Fibroblast of peridontal ligament (primary cell): Measurements from ENCODE around the gene TTLL10.
"Not testable (repeated sequence)": the region's sequence is repeated elsewhere in the genome, so short reads cannot be mapped to it uniquely, and the experiment has no call there.

Source experiments
- DNase-seq: peaks from one replicate; pipeline ENCODE4 v3.0.0-alpha.2; 2010; ENCODE audit errors: extremely low read depth

TTLL10 gene

DNA sequence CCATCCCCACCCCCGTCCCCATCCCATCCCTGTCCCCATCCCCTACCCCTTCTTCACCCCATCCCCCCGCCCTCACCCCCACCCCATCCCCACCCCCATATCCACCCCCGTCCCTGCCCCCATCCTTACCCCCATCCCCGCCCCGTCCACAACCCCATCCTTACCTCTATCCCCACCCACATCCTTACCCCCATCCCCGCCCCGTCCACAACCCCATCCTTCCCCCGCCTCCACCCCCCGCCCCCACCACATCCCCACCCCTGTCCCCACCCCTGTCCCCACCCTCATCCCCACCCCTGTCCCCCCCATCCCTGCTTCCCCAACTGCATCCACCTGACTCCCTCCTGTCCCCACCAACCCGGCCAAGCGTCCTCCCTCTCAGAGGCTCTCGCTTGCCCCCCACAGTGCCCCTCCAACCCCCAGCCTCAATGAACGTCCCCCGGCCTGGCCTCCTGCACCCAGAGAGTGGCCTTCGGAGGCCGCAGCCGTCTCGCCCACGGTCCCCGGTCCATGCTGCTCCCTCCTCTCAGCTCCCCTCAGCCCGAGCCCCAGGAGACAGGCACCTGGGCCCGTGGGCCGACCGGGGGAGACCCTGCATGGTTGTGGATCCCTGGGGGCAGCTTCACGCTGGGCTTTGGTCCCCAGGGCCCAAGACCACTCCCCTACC is 32.3 kb upstream of the TTLL10 start:
- no peak for DNase-seq

DNA sequence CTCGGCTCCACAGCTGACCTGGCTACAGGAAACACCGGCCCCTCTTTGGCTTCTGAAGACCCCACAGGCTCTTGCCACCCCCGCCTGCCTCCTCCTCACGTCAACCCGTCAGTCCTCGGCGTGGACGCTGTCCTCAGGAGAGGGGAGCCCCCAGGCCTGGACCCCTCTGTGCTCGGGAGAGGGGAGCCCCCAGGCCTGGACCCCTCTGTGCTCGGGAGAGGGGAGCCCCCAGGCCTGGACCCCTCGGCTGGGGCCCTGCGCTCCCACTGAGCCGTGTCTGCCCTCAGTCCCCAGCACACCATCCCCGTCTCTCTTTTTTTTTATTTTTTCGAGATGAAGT is 31.8 kb upstream of the TTLL10 start:
- no peak for DNase-seq

DNA sequence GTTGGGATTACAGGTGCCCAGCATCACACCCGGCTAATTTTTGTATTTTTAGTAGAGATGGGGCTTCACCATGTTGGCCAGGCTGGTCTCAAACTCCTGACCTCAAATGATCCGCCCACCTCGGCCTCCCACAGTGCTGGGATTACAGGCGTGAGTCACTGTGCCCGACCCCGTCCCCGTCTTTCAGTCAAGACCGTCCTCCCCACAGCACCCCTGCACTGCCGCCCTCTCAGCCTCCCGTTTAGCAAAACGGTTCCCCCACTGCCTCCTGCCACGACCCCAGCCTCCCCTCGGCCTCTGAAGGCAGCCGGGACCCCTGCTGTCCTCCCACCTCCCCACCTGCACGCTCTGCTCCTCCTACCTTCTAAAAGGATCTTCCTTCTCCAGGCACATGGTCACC is 31.3 kb upstream of the TTLL10 start:
- not testable (repeated sequence) for DNase-seq

DNA sequence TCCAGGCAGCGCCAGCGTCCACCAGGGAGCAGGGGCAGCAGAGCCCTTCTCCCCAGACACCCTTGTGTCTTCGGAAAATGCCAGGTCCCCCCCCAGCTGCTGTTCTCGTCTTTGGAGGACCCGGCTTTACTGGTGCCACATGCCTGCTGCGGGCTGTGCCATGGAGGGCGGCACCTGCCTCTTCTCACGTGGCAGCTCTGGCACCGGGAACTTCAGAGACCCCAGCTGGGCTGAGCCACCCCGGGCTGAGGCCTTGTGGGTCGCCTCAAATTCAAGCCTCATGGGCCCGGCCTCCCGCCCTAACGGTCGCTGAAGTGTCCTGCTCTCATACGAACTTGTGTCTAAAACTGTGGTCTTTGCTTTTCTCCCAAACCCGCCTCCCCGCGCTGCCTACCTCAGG is 30.8 kb upstream of the TTLL10 start:
- no peak for DNase-seq

DNA sequence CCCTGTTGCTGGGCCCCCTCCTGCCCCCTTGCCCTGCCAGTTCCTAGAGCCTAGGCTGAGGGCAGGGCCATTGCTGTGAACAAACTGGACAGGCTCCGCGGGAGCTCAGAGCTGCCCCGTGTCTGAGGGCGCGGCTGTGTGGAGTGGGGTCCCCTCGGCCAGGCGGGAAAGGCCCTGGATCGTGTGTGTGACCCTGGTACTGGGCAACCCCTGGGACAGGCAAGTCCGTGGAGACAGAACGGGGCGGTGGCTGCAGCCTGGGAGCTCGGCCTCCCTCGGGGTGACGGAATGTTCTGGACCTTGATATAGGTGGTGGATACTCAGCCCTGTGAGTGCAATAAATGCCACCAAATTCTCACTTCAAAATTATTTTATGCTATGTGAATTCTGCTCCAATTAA is 30.0 kb upstream of the TTLL10 start:
- DNase-seq, result no peak

DNA sequence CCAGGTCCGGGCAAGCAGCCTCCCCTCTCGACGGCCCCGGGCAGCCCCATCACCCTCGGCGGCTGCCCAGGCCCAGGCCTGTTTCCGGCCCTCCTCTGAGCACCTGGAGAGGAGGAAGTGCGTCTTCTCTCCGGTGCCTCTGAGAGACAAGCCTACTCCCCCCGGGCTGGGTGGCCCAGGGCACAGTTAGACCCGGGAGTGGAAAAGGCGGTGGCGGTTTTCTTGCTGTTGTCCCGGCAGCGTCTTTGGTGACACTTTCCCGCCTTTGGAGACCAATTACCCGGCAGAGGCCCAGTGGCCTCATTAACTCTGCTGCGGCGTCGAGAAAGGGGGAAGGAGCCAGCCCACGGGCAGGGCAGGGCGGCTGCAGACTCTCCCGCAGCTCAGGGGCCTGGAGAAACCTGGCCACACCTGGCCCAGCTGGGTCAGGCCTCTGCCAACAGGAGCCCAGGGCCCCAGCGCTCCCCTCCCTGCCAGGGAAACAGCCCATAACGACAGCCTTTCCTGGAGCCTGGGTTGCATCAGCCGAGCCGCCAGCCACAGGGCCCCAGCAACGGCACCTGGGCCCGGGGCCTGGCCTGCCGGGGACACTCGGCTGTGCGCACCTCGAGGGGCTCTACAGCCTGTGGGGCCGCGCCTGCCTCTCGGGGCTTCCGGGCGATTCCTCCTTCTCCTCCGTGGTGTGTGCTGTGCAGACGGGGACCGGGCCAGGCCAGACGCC is 29.4 kb upstream of the TTLL10 start:
- no peak for DNase-seq

DNA sequence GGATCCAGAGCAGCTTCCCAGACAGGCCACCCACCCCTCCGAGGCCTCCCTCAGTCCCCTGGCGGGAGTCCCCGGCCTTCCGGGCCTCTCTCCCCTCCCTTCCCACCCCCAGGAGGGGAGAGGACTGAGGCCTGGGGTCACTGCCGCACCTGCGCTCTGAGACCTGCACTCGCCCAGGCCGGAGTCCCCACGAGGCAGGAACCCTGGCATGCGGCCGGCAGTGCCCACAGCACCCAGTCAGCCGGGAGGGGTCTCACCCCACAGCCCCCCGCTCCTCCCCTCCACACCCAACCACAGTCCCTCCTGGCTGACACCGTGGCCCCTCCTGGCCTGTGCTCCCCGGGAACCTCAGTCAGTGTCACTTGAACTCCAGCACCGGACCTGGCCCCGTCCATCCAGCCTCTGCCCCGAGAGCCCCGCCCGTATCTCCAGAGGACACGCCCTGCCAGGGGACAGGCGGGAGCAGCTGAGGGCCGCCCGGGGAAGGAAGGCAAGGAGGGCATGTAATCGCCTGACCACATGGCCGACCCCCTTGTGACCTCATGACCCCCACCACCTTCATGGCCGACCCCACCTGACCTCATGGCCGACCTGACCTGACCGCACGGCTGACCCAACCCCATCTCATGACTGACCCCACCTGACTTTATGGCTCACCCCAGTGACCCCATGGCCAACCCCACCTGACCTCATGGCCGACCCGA is 28.7 kb upstream of the TTLL10 start:
- no peak for DNase-seq

DNA sequence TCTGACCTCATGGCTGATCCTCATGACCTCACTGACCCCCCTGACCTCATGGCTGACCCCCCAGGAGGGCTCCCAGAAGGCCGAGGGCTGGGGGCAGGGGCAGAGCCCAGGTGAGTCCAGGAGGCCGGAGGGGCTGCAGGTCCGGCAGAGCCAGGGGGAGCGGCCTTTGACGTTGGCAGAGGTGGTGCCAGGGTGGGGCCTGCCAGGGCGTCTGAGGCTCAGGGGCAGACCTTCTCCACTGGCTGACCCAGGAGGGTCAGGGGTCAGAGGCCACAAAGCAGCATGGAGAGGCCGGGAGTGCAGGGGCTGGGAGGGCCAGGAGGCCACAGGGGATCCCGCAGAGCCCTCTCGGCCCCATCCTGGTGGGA is 28.1 kb upstream of the TTLL10 start:
- no peak for DNase-seq

DNA sequence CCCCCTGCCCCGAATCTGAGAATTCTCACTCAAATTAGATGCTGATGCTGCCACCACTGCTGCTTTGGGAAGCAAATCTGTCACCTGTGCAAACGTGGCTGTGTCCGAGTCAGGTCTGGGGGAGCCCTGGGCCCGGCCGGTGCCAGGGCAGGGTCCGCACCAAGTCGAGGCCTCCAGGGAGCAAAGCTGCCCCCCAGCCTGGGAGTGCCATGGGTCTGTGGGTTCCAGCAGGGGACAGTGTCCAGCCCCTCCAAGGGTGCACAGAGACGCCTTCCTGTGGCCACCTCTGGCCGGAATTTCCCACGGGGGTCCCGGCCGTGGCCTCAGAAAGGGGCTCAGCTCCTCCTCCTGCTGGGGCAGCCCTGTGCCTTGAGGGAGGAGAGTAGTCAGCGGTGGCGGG is 27.7 kb upstream of the TTLL10 start:
- no peak for DNase-seq

DNA sequence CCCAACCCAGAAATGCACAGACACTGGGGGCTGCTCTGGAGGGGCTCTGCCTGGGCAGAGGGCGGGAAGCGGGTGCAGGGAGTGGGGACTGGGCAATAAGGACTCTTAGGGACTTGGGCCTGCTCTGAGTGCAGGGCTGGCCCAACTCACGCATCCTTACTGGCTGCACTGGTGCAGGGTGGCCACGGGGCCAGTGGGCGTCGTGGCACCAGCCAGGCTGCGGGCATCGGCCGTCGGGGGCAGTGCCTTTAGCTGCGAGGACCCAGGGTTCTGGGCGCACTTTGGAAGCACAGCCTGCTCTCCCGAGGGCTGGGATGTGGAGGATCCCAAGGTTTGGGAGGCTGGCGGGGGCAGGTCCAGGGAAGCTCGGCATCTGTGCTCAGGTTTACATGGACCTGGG is 27.1 kb upstream of the TTLL10 start:
- no peak for DNase-seq

DNA sequence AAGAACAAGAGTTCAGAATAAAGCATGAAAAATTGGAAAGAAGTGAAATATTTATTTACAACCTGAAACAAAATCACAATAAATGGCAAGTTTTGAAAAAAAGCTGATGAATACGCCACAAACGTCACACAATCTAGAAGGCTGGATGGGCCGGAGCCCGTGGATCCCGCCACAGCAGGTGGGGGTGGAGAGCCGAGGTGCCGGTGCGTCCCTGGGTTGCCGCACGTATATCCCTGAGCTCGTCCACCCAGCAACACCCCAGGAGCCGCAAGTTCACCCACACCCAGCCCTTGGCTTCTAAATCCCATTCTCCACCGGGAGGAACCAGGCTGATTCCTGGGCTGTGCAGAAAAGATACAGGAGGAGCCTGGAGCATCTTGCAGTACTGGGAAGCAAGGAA is 25.6 kb upstream of the TTLL10 start:
- DNase-seq, result no peak

DNA sequence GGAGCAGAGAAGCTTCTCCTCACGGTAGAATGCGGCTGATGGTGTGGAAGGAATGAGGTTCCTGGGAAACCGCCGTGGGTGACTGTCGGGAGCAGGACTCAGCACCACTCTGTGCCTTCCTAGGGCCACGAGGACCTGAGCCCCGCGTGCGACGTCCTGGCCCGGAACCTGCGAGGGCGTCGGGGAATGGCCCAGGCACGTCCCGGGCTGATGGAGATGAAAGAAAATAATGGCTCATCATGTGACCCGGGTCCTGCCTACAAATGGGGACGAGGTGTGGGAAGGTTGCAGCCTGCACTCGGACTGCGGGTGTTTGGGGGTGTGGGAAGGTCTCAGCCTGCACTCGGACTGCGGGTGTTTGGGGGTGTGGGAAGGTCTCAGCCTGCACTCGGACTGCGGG is 25.1 kb upstream of the TTLL10 start:
- no peak for DNase-seq

DNA sequence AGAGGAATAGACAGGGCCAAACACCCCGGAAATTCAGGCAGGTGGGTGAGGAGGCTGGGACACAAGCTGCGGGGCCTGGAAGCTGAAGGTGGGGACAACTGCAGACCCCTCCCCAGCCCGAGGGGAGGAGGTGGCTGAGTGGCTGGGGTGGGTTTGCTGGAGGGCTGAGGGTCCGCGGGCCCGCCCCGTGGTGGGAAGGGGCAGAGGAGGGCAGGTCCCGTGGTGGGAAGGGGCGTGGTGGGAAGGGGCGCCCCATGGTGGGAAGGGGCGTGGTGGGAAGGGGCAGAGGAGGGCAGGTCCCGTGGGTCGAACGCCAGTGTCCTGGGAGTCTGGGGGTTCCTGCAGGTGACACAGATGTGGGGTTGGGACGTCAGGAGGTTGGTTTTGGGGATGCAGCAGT is 24.3 kb upstream of the TTLL10 start:
- no peak for DNase-seq

DNA sequence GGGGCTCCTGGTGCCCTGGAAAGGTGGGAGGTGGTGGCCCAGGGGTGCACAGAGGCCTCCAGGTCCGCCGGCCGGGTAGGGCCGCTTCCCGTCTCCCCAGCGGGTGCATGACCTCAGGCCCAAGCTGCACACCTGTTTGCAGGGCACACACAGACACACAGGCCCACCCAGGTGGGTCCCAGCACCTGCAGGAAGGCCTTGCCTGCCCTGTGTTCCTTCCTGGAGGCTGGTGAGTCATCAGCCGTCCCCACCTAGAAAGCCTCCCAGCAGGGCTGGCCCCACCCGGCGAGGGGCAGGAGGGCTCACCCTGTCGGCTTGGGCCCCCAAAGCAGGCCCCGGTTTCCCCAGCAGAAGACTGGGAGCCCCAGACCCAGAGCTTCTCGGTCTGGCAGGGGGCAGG is 23.6 kb upstream of the TTLL10 start:
- no peak for DNase-seq

DNA sequence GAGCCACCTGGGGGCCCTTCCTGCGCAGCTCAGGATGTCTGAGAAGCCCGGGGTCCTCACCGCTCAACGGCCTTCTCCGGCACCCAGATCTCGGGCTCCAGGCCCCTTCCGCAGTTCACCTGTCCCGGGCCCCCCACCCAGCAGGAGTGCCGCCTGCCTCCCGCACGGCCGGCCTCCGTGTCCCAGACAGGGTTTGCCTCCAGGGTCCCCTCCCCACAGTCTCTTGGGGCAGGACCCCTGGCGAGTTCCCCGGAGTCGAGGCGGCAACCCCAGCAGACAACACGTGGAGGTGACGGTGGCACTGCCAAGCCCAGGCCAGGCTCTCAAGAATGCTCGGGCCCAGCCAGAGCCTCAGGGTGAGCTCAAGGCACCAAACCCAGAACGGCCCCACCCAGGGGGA is 22.4 kb upstream of the TTLL10 start:
- DNase-seq, result no peak

DNA sequence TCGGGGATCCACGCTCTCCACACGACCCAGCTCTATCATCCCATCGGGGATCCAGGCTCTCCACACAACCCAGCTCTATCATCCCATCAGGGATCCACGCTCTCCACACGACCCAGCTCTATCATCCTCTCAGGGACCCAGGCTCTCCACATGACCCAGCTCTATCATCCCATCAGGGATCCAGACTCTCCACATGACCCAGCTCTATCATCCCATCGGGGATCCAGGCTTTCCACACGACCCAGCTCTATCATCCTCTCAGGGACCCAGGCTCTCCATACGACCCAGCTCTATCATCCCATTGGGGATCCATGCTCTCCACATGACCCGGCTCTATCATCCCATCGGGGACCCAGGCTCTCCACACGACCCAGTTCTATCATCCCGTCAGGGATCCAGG is 21.2 kb upstream of the TTLL10 start:
- DNase-seq, result not testable (repeated sequence)

DNA sequence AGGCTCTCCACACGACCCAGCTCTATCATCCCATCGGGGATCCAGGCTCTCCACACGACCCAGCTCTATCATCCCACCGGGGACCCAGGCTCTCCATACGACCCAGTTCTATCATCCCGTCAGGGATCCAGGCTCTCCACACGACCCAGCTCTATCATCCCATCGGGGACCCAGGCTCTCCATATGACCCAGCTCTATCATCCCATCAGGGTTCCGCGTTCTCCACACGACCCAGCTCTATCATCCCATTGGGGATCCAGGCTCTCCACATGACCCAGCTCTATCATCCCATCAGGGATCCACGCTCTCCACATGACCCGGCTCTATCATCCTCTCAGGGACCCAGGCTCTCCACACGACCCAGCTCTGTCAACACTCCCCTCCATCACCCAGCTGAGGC is 20.5 kb upstream of the TTLL10 start:
- not testable (repeated sequence) for DNase-seq

DNA sequence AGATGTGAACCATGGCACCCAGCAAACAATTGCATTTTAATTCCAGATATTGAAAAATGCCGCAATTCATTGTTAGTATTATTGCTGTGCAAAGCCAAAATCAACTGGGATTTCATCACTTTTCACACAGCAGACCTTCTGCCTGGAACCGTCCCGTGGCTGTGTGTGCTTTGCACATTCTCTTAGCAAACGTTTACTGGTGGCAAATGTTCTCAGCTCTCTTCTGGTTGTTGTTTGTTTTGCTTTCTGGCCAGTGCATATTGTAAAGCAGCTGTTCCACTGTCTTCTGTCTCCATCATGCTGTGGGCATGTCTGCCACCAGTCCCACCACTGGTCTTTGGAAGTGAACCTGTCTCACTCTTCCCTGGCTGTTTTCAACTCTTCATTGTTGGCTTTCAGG is 19.8 kb upstream of the TTLL10 start:
- peak; percentile 25 for DNase-seq

DNA sequence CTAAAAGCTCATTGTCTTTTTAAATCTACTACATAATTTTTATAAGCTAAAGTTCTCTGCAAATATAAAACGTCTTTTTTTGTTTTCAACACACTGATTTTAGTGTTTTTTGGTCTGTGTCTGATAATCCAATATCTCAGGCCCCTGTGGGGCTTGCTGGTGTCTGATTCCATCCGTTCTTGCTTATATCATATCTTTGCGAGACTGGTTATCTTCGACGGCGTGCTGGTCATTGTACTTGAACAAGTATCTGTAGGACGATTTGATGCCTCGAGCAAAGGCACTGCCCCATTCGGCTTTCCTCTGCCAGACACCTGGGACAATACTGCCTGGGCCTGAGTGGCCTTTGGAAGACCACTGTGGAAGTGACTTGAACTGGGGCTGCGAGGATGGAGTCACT is 18.4 kb upstream of the TTLL10 start:
- DNase-seq, result no peak

DNA sequence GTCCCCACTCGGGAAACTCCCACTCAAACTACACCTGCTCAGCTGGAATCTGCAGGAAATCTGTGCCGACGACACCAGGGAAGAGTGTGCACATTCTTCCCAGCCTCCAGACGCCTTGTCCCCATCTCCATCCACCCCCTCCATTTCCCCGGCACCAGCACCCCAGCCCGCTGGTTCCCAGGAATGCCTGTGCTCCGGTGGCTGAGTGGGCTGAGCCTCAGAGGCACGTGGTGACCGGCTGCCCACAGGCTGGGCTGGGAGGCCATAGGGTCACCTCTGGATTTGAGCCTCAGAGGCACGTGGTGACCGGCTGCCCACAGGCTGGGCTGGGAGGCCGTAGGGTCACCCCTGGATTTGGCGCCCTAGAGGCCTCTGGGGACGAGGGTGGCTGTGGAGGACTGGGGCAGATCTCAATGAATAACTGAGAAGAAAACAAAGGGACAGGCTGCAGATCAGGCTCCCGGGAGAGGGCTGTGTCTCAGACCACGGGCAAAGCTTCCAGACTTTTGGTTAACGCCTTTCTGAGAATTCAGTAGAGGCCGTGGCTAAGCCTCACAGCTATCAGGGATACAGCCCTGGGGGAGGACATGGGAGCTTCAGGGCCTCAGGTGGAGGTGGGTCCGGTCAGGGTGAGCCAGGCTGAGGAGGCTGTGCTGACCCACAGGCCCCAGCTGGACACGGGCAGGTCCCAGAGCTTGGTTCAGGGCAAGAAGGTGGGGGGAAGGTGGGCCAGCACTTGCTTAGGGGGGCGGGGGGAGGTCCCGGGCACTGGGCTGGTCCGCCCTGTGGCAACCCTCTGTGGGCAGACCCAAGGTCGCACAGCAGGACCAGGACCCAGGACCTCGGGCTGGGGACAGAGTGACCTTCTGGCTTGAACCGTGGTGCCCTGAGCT is 17.3 kb upstream of the TTLL10 start:
- DNase-seq, result no peak

DNA sequence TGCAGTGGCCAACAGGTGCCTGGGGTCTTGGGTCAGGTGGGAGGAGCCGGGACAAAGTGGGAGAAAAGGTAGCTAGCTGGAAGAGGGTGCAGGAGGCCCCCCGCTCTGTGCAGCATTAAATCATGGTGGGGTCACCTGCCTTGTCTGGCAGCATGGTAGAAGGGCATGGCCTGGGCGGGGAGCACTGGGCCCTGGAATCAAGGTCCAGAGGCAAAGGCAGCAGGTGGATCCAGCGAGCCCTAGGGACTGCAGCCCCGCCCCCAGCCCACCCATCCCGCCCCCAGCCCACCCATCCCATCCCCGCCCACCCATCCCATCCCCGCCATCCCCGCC is 16.7 kb upstream of the TTLL10 start:
- DNase-seq, result no peak

DNA sequence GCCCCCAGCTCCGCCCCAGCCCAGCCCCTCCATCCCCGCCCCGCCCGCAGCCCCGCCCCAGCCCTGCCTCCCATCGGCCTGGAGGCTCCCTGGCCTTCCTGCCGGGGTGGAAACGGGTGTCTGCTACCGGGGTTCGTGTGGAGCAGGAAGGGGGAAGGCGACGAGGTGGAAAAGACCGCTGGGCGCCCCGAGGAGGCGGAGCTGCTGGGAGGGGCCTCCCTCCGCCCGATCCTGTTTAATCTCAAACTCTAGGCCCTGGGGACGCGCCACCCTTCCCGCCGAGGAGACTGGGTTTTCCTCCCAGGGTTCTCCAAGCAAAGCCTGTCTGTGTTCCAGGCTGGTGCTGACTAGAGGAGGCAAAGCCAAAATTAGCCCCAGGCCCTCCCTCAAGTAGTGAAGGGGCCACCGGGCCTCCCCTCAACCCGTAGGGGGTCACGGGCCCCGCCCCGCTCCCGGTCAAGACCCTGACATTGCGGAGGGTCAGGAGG is 16.2 kb upstream of the TTLL10 start:
- DNase-seq, result peak; percentile 74
